ENCODE measurements around the gene RHBDL1.

Gene RHBDL1

GRCh38 chr16:710500-711075, 35.1 kb downstream of the RHBDL1 start:
- TF ChIP-seq FOXP2 (optimal IDR thresholded peaks at IDR 0.05; ENCODE audit: borderline replicate concordance, extremely low read depth, extremely low read length, insufficient read depth), result no peak

GRCh38 chr16:711084-711483, 35.6 kb downstream of the RHBDL1 start:
- no peak for TF ChIP-seq POLR2AphosphoS5 (IDR thresholded peaks at IDR 0.05; ENCODE audit: low read depth, low read length)
- no peak for TF ChIP-seq TAF1 (IDR thresholded peaks at IDR 0.05; ENCODE audit: borderline replicate concordance, insufficient read depth, low read length)

- TF ChIP-seq SIN3A (IDR thresholded peaks at IDR 0.05; ENCODE audit: borderline replicate concordance, insufficient read depth, low read length), result no peak
- no peak for TF ChIP-seq REST (IDR thresholded peaks at IDR 0.05; ENCODE audit: insufficient read depth in 1 of 2, low read depth in 2 of 2, low read length in 2 of 2)
- no peak for TF ChIP-seq TAF1 (IDR thresholded peaks at IDR 0.05; ENCODE audit: borderline replicate concordance, insufficient read depth, low read length)
- no peak for TF ChIP-seq FOXP2 (optimal IDR thresholded peaks at IDR 0.05; ENCODE audit: borderline replicate concordance, extremely low read depth, extremely low read length, insufficient read depth)
- no peak for TF ChIP-seq POLR2AphosphoS5 (IDR thresholded peaks at IDR 0.05; ENCODE audit: low read depth, low read length)
Observed at GRCh38 chr16:711548-712320, 36.3 kb downstream of the RHBDL1 start.

- TF ChIP-seq SIN3A (IDR thresholded peaks at IDR 0.05; ENCODE audit: borderline replicate concordance, insufficient read depth, low read length) (no peak), POLR2AphosphoS5 (IDR thresholded peaks at IDR 0.05; ENCODE audit: low read depth, low read length) (peak; percentile 39; the same call in 1 of the 2 replicates)
Observed at GRCh38 chr16:714079-714478, 38.6 kb downstream of the RHBDL1 start.

- TF ChIP-seq POLR2AphosphoS5 (IDR thresholded peaks at IDR 0.05; ENCODE audit: low read depth, low read length) (no peak), FOXP2 (optimal IDR thresholded peaks at IDR 0.05; ENCODE audit: borderline replicate concordance, extremely low read depth, extremely low read length, insufficient read depth) (no peak), REST (IDR thresholded peaks at IDR 0.05; ENCODE audit: insufficient read depth in 1 of 2, low read depth in 2 of 2, low read length in 2 of 2) (no peak), TAF1 (IDR thresholded peaks at IDR 0.05; ENCODE audit: borderline replicate concordance, insufficient read depth, low read length) (no peak), SIN3A (IDR thresholded peaks at IDR 0.05; ENCODE audit: borderline replicate concordance, insufficient read depth, low read length) (no peak)
Observed at GRCh38 chr16:714558-715476, 39.3 kb downstream of the RHBDL1 start, which contains the start of gene METRN. Gene METRN (plus strand): TSS chr16:715118. CDS start chr16:715290, 172 bp downstream.

- TF ChIP-seq POLR2AphosphoS5 (IDR thresholded peaks at IDR 0.05; ENCODE audit: low read depth, low read length), result no peak
Observed at GRCh38 chr16:715477-716199, 40.2 kb downstream of the RHBDL1 start.

- TF ChIP-seq POLR2AphosphoS5 (IDR thresholded peaks at IDR 0.05; ENCODE audit: low read depth, low read length), result no peak
- no peak for TF ChIP-seq REST (IDR thresholded peaks at IDR 0.05; ENCODE audit: insufficient read depth in 1 of 2, low read depth in 2 of 2, low read length in 2 of 2)
- no peak for TF ChIP-seq SIN3A (IDR thresholded peaks at IDR 0.05; ENCODE audit: borderline replicate concordance, insufficient read depth, low read length)
- no peak for TF ChIP-seq TAF1 (IDR thresholded peaks at IDR 0.05; ENCODE audit: borderline replicate concordance, insufficient read depth, low read length)
- no peak for TF ChIP-seq FOXP2 (optimal IDR thresholded peaks at IDR 0.05; ENCODE audit: borderline replicate concordance, extremely low read depth, extremely low read length, insufficient read depth)
Observed at GRCh38 chr16:716200-716568, 40.7 kb downstream of the RHBDL1 start.

Data from PFSK-1 (cell line).